Measurements from ENCODE around the gene DLG2. TPM values are rescaled to one million over a fixed set of nuclear protein-coding genes. Genes with fewer than 3 reads are reported as not detected.
"Not testable (repeated sequence)": the region's sequence is repeated elsewhere in the genome, so short reads cannot be mapped to it uniquely, and the experiment has no call there.

The DLG2 gene
- total RNA-seq, 1 experiment from 2014 or later, result 17.5 TPM

GRCh38 chr11:85021058-85021457 is 606.1 kb downstream of the DLG2 start:
- POLR2A ChIA-PET, result no interaction called here
- H3K27ac Mint-ChIP-seq, result no peak overlapping the region

GRCh38 chr11:84993386-84993785 is 633.8 kb downstream of the DLG2 start:
- Mint-ChIP-seq H3K27me3 (ENCODE audit: low read depth) (no peaks in the 10 kb centered on the region), H3K27ac (no peak overlapping the region)
- CTCF ChIA-PET, result interaction anchor here (0.9 to 1.3 kb wide), 2 partner anchors 70 to 213 kb away, joined by 4 to 6 read pairs; no protein-coding TSS in a partner anchor

More at GRCh38 chr11:85021058-85021457, 606.1 kb downstream of the DLG2 start:
- Mint-ChIP-seq H3K9me3 (peaks cover 9% of the 10 kb centered on the region), H3K27me3 (ENCODE audit: low read depth) (no peaks in the 10 kb centered on the region), H3K4me3 (no peak overlapping the region), H3K36me3 (no peaks in the 10 kb centered on the region), H3K4me1 (peaks cover 10% of the 10 kb centered on the region)
- ATAC-seq (no peak), DNase-seq (ENCODE audit: low spot score) (no peak)
- TF ChIP-seq JAZF1 (CRISPR knock-in tag; IDR thresholded peaks at IDR 0.05) (no peak), ZSCAN18 (CRISPR knock-in tag; IDR thresholded peaks at IDR 0.05) (no peak)
- CTCF ChIA-PET, result no interaction called here

GRCh38 chr11:84990141-84990540 is 637.0 kb downstream of the DLG2 start:
- DNase-seq (ENCODE audit: low spot score), result no peak
- no peaks in the 10 kb centered on the region for H3K27me3 Mint-ChIP-seq (ENCODE audit: low read depth)
- H3K4me1 Mint-ChIP-seq, result peaks cover 10% of the 10 kb centered on the region
- no peak for TF ChIP-seq NR1H2 (CRISPR knock-in tag; IDR thresholded peaks at IDR 0.05)
- TF ChIP-seq NFATC4 (CRISPR knock-in tag; IDR thresholded peaks at IDR 0.05), result no peak
- TF ChIP-seq TP53 (CRISPR knock-in tag; IDR thresholded peaks at IDR 0.05), result no peak
- no peak for TF ChIP-seq ARID4B (CRISPR knock-in tag; IDR thresholded peaks at IDR 0.05; ENCODE audit: borderline replicate concordance)
- no peak for TF ChIP-seq FOXP1 (CRISPR knock-in tag; IDR thresholded peaks at IDR 0.05; ENCODE audit: borderline replicate concordance)
- TF ChIP-seq ERG (CRISPR knock-in tag; IDR thresholded peaks at IDR 0.05), result no peak
- ATAC-seq, result peak; percentile 64; the same call in 1 of the 2 replicates
- H3K9me3 Mint-ChIP-seq, result peaks cover 33% of the 10 kb centered on the region
- POLR2A ChIA-PET, result no interaction called here
- peaks cover 9% of the 10 kb centered on the region for H3K36me3 Mint-ChIP-seq
- no peak overlapping the region for H3K4me3 Mint-ChIP-seq
- CTCF ChIA-PET, result no interaction called here
- no peak overlapping the region for H3K27ac Mint-ChIP-seq

More at GRCh38 chr11:84993386-84993785, 633.8 kb downstream of the DLG2 start:
- H3K4me1 Mint-ChIP-seq, result peaks cover 10% of the 10 kb centered on the region
- peak; percentile 45 for DNase-seq (ENCODE audit: low spot score)
- POLR2A ChIA-PET, result no interaction called here
- TF ChIP-seq ZNF396 (CRISPR knock-in tag; IDR thresholded peaks at IDR 0.05; ENCODE audit: borderline replicate concordance) (no peak), CTCF (IDR thresholded peaks at IDR 0.05) (peak; percentile 70; the same call in 1 of the 2 replicates)
- H3K36me3 Mint-ChIP-seq, result 0 out of 2 replicates have a peak, but pooled peaks cover 6% of the 10 kb centered on the region
- ATAC-seq, result peak; percentile 96
- peaks cover 26% of the 10 kb centered on the region for H3K9me3 Mint-ChIP-seq
- no peak overlapping the region for H3K4me3 Mint-ChIP-seq

GRCh38 chr11:84987686-84988187 is 639.4 kb downstream of the DLG2 start:
- H3K9me3 Mint-ChIP-seq, result peaks cover 38% of the 10 kb centered on the region
- H3K27ac Mint-ChIP-seq; H3K4me3 Mint-ChIP-seq; CTCF ChIA-PET; H3K4me1 Mint-ChIP-seq; ATAC-seq; POLR2A ChIA-PET; H3K27me3 Mint-ChIP-seq (ENCODE audit: low read depth); DNase-seq (ENCODE audit: low spot score): not testable (repeated sequence)
- peaks cover 16% of the 10 kb centered on the region for H3K36me3 Mint-ChIP-seq

All from WTC11 (cell line).